ENCODE measurements around the gene TRUB1.
A peak's percentile ranks its signal among the peaks of the same experiment; 100 is the strongest.
"Not testable (repeated sequence)": the region's sequence is repeated elsewhere in the genome, so short reads cannot be mapped to it uniquely, and the experiment has no call there.

Gene TRUB1

DNA sequence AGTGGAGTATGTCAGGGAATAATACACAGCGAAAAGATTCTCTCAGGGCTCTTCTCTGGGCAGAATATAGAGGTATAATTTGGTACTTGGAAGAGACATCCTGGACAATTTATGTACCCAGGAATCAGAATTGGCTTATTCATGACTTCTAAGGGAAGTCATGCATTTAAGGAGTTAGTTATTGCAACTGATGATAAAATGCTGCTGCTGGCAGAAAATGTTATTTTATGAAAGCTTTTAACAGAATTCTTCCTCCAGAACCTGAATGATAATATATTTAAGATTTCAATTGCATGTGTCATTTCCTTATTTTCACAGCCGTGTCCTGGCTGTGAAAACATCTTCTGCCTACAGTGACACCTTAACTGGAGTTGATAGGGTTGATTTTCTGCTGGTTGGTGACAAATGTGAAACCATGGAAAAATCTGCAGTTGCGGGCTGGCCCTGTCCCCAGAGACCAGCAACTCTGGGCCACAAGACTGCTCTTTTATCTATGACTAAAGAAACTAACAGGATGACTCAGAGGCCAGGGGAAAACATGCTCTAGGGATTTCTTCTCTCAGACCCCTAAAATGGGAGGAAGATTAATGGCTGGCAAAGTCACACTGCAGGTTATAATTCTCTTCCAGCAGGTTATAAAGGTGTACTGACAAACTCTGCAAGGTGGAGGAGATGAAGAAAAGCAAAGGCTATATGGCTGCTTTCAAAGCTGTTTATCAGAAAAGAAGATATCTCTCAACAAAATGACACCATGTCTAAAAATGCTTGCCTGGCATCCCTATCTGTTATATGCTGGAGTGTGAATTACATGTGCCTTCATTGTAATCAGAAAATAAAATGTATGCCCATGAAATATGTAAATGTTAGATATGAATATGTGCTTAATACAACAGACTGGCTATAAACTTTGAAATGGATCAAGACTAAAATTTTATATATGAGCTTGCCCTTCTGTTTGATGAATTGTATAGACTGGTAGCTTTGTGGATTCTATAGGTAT is 12.1 kb upstream of the TRUB1 start:
- no peak for FAIRE-seq

DNA sequence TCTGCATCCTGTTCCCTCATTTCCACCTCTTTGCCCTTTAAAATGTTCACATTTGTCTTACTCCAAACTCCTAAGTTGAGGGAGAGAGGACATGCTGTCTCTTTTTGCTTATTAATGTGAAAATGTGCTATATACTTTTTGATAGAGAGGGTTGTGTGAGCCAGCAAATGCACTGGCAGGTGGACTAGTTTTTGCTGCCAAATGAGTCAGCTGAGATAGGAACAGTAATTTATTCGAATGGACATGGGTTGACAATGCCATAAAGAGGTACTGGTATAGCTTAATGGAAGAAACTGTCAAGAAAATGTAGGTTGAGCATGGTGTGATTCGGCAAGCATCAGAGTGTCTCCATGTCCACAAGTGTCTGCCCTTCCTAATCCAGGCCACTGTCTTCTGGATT is 9.2 kb upstream of the TRUB1 start:
- FAIRE-seq = no peak

DNA sequence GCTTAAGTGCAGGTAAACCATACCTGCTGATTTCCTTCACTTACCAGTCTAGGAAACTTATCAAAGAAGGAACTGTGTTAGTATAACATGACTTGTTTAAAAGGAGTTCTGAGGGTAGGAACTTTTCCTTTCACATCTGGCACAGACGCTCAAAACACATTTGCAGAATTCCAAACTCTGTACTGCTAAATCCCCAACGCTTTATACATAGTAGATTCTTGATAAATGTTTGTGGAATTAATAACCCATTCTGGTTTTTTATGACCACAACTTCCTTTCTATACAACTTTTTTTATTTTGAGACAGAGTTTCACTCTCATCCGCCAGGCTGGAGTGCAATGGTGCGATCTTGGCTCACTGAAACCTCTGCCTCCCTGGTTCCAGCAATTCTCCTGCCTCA is 7.7 kb upstream of the TRUB1 start:
- FAIRE-seq = no peak

DNA sequence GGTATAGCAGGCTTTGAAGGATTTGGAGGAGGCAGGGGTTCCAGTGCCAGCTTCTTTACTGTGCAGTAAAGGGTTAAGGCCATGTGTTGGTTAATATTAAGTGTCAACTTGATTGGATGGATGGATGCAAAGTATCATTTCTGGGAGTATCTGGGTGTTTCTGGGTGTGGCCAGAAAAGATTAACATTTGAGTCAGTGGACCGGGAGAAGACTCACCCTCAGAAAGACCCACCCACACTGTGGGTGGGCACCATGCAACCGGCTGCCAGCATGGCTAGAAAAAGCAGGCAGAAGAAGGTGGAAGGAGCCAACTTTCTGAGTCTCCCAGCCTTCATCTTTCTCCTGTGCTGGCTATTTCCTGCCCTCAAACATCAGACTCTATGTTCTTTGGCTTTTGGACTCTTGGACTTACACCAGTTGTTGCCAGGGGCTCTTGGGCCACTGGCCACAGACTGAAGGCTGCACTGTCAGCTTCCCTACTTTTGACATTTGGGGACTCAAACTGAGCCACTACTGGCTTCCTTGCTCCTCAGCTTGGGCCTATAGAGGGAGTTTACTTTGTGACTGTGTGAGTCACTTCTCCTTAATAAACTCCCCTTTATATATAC is 6.8 kb upstream of the TRUB1 start:
- FAIRE-seq = no peak

DNA sequence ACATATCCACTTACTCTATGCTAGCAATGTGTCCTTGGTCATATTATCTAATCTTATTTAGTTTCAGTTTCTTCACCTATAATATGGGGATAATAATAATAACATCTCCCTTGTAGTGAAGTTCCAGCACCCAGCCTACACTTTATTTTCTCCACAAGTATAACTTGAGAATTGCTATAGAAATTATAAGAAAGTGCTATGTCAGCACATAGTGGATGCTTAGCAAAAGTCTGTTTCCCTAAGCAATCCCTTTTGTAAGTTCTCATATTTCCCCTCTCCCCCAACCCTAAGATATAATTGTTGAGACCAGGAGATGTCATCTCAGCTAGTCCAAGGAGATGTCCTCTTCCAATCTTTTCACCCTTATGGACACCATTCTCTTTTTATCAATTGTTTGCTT is 5.8 kb upstream of the TRUB1 start:
- FAIRE-seq = no peak

DNA sequence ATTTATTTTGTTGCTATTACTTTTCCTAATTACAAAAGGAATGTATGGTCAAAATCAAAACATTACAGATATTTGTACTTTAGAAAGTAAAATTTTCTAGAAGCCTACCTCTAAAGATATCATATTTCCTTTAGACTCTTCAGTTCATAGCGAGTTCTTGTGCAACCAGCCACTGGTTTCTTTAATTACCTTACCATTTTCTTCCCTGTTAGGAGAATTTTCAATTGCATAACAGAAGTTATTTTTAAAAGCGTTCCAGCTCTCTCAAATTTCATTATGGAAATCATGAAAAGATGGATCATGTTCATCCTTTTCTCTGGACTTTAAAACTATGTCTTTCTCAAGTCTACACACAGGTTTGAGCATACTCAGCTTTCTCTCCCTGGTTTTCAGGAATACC is 5.0 kb upstream of the TRUB1 start:
- no peak for FAIRE-seq

DNA sequence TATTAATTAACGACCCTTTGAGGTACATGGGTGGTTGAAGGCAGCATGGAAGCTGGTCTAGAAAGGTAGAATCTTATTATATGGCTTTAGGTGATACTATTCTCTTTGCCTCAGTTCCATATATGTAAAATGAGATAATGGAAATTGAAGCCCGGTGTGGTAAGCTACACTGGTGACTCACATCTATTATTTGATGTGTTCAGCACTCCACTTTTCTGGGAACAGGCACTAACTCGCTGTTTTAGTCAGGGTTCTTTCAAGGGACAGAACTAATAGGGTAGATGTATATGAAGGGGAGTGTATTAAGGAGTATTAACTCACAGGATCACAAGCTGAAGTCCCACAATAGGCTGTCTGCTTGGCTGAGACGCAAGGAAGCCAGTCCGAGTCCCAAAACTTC is 4.4 kb upstream of the TRUB1 start:
- no peak for FAIRE-seq

DNA sequence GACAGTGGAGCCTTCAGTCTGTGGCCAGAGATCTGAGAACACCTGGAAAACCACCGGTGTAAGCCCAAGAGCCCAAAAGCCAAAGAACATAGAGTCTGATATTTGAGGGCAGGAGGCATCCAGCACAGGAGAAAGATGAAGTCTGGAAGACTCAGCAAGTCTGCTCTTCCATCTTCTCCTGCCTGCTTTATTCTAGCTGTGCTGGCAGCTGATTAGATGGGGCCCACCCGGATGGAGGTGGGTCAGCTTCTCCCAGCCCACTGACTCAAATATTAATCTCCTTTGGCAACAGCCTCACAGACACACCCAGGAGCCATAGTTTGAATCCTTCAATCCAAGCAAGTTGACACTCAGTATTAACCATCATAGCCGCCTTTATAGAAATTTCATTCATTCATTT is 4.0 kb upstream of the TRUB1 start:
- not testable (repeated sequence) for FAIRE-seq

DNA sequence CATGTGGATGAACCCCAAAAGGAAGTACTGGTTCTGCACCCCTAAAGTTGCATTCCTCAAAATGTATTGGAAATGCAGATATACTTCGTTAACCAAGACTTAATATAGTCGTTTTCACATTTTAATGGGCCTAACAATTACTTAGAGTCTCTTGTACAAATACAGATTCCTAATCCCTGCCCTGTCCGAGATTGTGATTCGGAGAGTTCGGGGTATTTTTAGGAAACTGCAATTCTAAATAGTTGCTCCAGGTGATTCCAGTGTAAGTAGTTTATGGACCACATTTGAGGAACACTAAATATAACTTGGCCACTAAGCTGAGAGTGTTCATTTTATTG is 830 bp downstream of the TRUB1 start:
- FAIRE-seq = no peak

DNA sequence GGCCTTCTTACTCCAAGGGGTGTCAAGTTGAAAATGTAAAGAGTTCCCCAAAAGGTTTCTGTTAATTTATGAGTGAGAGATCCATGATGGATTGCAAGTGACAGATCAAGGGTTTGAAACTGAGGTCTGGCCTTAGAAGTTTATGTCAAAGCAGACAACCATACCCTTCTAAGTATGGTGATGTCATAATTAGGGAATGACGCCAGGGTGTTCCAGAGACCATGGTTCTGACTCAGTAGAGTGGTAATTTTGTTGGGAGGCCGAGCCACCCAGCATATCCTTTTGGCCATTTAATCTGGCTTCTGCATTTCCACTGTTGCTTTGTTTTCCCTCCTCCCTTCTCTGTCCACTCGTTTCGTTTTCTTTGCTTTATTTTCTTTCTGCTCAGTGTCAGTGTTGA is 2.7 kb downstream of the TRUB1 start:
- no peak for FAIRE-seq

DNA sequence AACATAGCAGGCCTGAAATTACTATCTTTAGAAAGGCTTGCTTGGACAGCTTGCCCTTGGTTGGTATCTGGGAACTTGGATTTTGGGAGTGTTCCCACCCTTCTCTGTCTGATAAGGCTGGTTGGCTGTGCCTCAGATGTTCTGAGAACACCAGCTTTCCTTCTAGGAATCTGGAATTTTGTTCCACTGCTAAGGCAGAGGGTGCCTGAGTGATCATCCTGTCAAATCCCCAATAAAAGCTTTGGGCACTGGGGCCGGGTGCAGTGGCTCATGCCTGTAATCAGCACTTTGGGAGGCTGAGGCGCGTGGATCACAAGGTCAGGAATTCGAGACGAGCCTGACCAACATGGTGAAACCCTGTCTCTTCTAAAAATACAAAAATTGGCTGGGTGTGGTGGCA is 5.0 kb downstream of the TRUB1 start:
- FAIRE-seq = no peak

DNA sequence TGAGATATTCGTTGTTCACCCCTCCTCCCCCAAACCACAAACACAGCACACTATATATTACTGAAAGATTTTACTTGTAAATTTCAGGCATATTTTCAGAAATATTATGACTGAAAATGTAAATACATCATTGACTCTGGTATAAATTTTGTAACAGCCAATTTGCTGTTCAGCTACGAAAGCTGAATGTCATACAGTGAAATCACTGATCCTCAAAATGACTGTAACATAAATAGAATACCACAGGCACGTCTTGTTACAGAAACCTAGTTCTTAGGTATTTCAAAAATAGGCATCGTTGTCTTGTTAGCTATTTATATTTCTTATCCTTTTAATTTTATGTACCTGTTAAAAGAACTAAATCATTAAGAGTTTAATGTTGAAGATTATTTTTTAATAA is 15.1 kb downstream of the TRUB1 start:
- FAIRE-seq = peak; percentile 93

DNA sequence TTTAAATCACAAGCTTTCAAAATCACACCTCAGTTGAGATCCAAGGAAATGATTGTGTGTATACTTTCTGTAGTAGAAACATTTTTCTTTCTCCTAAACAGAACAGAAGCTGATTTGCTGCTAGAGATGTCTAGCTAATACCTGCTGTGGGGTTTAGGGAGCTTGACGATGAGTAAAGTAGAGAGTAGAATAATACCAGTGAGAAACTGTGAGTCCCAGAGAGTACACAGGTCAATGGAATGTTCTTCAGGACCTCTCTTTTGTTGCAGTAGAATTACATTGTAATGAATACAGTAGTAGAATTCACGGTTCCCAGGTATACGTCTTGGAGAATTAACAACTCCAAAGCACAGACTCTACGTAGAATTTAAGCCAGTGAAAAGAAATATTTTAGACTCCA is 18.0 kb downstream of the TRUB1 start:
- no peak for FAIRE-seq

DNA sequence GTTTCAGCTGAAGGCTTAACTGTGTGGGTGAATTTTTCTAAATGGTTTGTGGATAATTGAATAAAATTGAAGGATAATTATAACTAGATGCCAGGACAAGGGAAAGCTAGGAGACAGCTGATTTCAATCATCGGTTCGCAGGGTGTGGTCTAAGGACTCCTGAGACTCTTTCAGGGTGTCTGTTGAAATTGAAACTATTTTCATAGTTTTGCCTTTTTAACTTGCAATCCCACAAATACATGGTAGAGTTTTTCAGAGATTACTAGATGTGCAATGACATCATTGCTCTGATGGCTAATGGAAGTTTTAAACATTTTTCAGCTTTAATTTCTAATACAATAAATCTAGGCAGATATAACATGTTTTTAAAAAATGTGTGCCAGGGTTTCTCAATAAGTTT is 18.5 kb downstream of the TRUB1 start:
- FAIRE-seq = no peak

DNA sequence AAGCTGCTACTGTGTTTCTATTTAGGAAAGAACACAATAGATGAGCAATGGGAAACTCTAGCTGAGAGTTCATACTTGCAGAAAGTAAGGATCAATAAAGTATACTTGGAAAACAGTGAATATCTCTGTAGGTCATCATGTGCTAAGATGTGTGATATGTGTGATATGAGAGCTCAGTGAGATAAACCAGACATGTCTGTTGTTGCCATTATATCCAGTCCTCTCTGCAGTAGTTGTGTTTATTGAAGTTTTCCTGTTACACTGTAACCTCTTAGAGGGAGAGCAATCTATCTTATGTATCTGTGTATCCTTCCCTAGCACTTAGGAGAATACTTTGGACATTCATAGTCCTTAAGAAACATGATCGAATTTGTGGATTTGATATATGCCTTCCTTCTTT is 19.1 kb downstream of the TRUB1 start:
- no peak for FAIRE-seq

DNA sequence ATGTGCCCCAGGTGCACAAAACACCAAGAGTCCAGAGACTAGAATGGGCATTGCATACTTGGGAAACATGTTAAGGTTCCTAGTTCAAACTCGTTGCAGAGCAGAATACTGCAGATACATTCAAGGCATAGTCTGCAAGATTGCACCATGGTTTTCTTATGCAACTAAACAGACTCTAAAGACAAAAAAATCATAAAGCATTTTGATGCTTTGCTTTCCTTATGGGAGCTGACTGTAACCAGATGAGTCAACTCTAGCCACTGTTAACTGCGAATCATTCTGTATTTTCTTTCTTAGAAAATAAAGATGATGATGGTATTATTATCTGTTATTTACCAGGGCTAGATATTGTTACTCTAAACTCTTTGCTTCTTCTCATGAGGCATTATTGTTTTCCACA is 19.7 kb downstream of the TRUB1 start:
- FAIRE-seq = no peak

DNA sequence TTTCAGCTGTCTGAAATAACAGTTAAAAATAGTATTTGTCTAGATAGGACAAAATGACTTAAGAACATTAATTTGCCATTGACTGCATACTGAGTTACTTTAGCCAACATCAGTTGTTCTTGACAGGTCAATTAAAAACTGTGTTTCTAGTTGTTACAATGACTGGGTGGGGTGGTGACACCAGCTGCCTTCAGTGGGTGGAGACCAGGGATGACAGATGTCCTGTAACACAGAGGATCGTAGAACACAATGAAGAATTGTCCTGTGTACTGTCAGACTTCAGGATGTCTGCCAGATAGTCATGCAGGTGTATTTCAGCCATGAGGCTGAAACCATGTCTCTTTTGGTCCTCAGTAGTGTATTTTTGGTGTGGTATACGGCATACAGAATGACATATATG is 24.4 kb downstream of the TRUB1 start:
- no peak for FAIRE-seq

DNA sequence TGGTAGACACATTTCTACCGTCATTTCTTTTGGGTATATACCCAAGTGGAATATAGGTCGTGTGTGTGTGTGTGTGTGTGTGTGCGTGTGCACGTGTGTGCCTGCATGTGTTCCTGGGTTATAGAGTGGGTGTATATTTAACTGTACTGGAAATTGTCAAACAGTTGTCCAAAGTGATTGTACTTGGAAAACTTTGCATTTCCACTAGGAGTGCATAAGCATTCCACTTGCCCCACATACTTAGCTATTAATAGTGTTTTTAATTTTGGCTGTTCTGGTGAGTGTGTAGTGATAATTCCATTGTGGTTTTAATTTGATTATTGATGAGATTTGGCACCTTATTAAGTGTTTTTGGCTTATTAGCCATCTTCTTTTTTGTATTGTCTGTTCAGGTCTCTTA is 25.9 kb downstream of the TRUB1 start:
- no peak for FAIRE-seq

DNA sequence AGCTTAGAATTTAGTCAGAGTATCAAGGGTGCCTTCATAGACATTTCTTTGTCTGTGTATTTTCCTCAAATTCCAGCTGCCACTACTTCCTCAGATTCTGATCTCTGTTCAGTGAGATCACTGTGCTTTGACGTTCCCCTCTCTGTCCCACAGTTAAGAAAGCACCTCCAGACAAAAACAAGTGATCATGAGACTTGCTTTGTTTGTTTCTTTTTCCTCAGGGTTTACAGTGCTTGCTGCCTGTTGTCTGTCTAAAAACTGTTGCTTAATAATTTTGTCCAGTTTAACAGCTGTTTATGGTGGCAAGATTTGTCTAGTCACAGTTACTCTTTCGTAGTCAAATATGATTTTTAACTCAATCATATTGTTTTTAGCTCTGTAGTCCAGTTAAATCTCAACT is 29.1 kb downstream of the TRUB1 start:
- no peak for FAIRE-seq

DNA sequence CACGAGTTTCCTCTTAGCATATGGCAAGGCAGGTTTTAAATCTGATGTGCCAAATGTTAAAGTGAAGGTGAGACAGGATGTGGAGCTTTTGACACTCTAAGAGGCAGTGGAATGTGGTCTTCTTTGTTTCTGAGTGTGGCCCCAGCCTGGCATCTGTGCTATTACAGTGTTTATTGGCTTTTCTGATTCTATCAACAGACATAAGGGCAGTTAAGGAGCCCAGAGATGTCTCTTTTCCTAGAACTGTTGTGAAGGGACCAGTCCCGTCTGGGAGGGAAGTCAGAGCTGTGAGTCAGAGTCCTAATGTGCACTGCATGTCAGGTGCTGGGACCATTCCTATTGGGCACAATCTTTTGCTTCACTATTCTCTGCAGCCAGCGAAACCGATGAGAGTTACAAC is 32.5 kb downstream of the TRUB1 start:
- no peak for FAIRE-seq

DNA sequence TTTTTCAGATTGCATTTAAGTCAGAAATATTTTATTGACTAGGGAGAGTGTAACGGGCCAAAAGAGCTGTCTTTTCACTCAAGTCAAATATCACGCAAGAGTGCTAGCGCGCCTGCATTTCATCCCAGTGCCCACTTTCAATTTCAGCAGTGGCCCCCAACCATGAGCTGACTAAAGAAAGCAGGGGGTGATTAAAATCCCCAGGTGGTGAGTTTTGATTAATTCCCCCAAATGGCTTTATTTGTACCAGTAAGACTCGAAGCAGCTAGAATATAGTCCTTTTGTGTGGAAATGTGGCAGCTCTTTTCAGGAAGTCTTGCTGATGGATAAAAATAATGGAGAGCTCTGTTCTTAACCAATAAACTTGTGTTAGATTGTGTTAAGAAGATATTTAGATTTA is 35.3 kb downstream of the TRUB1 start:
- FAIRE-seq = no peak

DNA sequence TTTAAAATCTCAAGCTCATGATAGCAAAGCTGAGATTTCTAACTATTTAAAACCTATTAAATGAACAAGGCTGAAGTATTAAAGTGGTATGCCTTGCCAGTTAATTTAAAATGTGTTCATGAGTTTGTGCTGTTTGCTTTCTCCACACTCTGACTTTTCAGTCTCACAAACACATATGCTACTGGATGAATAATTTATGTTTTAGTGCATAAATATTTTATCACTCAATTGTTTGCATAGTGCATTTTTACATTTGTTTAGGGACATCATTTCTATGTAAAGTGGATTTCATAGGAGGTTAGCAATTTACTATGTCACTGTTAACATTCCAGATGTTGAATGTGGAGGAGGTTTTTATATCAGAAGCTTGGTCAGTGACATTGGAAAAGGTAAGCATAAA is 36.0 kb downstream of the TRUB1 start:
- peak; percentile 13 for FAIRE-seq

DNA sequence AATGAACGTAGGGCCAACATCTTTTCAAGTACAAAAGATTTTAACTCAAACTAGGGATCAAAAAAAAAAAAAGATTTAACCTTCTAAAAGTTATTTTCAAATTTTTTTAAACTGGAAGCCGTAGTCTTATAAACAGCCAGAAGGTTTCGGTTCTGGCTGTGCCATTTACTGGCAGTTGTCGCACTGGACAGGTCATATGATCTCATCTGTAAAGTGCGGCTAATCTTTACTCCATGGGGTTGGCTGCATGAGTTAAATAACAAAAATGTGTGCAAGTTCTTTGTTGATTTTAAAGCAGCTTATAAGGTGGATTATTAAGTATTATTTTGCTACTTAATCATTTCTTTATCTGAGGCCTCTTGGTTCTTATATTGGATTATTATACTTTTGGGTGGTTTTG is 36.6 kb downstream of the TRUB1 start:
- FAIRE-seq = peak; percentile 17

DNA sequence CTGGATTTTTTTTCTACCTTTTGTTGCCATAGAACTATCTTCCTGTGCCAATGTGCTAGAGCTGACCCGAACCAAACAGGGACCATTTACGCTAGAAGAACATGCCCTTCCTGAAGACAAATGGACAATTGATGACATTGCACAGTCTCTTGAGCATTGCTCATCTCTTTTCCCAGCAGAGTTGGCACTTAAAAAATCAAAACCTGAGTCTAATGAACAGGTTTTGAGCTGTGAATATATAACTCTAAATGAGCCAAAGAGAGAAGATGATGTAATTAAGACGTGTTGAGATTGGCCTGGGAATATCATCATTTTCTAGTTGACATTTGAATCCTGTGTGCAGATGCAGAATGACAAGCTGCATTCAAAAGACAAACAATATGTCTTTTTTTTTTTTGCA is 37.1 kb downstream of the TRUB1 start:
- FAIRE-seq = peak; percentile 99

DNA sequence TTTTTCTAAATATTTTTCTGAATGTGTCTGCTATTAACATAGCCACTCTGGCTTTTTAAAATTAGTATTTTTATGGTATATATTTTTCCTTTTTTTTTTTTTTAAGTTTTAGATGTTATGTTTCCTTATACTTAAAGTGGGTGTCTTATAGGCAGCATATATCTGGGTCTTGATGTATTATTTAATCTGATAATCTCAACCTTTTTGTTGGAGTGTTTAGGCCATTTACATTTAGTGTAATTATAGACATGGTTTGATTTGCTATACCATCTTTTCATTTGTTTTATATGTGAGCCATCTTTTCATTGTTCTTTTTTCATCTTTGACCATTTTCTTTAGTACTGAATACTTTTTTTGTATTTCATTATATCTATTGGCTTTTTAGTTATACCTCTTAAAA is 45.0 kb downstream of the TRUB1 start:
- FAIRE-seq = no peak

All from islet of Langerhans (tissue), 1 donor.